KG1 (cell line): Measurements from ENCODE around the gene ANAPC5.
"Not testable (repeated sequence)": the region's sequence is repeated elsewhere in the genome, so short reads cannot be mapped to it uniquely, and the experiment has no call there.

Experiments used
- DNase-seq: peaks from one replicate; lab custom pipeline; 2025; lab: John Stamatoyannopoulos, UW

Gene ANAPC5, protein sequence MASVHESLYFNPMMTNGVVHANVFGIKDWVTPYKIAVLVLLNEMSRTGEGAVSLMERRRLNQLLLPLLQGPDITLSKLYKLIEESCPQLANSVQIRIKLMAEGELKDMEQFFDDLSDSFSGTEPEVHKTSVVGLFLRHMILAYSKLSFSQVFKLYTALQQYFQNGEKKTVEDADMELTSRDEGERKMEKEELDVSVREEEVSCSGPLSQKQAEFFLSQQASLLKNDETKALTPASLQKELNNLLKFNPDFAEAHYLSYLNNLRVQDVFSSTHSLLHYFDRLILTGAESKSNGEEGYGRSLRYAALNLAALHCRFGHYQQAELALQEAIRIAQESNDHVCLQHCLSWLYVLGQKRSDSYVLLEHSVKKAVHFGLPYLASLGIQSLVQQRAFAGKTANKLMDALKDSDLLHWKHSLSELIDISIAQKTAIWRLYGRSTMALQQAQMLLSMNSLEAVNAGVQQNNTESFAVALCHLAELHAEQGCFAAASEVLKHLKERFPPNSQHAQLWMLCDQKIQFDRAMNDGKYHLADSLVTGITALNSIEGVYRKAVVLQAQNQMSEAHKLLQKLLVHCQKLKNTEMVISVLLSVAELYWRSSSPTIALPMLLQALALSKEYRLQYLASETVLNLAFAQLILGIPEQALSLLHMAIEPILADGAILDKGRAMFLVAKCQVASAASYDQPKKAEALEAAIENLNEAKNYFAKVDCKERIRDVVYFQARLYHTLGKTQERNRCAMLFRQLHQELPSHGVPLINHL

DNA sequence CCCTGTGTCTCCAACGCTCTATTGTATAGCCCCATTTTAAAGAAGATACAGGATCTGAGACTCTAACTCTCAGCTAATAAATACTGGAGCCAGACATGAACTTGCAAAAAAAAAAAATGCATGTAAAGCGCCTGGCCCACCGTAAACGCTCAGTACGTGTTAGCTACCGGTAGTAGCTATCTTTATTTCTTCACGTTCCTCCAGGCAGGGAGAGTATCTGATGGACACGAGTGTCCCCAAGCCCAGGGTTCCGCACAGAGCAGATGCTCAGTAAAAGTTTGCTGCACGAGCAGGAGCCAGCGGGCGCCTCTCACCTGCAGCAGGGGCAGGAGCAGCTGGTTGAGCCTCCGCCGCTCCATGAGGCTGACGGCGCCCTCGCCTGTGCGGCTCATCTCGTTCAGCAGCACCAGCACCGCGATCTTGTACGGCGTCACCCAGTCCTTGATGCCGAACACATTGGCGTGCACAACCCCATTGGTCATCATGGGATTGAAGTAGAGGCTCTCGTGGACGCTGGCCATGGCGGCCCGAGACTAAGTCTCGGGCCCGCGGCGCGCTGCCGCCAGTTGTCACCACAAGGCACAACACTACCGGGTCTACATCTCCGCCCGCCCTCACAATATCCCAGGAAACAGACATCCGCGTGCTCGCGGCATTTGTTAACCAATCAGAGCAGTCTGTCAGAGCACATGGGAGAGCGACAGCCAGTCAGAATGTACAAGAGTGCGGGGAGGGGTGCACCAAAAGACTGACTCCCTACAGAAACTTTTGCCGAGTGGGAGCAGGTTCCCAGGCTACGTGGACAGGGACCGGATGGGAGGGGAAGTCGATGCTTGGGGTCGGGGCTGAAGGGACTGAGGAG is at the start of gene ANAPC5:
Gene ANAPC5 (minus strand): TSS at position 592 of the 862 bp plus-strand sequence. CDS start 71 bp downstream, at position 521.
- peak; percentile 95 for DNase-seq

DNA sequence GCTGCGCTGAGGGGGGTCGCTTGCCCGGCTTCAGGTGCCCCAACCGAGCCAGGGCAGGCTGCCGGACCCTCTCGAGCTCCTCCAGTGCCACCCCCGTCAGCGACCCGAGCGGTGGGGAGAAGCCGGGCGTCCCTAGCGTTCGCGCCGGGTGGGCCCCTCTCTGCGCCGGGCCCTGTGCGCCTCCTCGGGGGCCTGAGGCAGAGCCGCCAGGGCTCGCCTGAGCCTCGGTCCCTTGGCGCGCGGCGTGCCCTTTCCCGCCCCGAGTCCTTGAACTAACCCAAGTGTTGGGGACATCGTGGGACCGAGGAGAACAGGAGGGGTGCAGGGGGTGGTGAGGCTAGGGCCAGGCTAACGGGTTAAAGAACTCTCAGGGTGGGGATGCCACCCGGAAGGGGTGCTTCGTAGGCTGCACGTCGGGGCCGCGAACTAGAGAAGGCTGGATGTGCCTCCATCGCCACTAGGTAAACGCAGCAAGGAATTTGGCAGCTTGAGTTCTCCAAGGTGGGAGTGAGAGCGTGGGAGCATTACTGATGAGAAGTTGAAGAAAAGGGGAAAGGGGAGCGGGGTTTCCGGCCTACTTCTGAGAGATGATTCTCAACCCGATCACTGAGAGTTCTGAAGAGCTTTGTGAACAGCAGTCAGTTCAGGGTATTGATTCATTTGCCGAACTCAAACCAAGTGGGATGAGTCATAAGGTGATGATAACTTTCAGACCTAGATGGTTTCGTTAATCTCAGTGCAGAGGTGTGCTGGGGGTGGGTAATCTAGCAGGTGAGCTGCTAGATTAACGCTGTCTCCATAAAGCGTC is 48.3 kb upstream of the ANAPC5 start:
- DNase-seq: peak; percentile 71

DNA sequence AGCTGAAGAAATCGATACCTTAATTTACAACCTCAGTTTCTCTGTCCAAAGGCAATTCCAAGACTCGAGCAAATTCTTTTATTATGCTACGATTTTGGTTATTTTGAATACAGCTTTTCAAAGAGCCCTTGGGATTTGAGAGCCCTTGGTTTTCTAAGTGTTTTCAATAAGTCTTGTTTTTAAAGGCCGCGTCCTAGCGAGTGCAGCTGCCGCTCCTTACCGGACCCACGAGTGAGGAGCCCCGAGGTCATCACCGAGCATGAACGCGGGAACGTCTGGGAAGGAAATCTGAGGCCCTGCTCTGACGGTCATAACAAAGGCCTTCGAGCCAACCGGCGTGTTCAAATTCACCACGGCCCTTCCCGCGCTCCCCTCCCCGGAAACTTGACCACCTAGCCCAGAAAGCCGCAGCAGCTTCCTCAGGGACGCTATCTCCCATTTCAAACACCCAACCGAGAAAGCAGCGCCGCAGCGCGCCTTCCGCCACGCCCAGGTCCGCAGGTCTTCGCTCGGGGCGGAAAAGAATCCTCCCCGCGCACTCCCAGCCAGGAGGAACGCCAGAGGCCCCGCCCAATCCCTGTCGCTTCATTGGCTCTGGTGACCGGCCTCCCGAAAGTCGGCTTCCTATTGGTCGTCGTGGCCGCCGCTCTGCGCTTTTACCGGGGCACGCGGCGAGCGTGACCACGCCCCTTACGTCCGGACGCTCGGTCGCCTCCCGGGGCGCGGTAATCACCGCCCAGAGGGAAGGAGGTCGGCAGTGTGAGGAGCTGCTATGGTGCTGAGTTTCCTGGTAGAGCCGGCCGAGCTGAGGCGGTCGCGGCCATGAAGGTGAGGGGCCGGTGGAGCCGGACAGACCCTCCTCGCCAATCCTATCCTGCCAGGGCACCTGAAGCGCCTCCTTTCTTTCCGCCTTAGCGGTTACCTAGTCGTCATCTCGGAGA is 47.5 kb upstream of the ANAPC5 start, which contains the start of gene RNF34:
Gene RNF34 (plus strand): TSS at position 728 of the 941 bp plus-strand sequence. CDS start 95 bp downstream, at position 823.
- DNase-seq: peak; percentile 95

DNA sequence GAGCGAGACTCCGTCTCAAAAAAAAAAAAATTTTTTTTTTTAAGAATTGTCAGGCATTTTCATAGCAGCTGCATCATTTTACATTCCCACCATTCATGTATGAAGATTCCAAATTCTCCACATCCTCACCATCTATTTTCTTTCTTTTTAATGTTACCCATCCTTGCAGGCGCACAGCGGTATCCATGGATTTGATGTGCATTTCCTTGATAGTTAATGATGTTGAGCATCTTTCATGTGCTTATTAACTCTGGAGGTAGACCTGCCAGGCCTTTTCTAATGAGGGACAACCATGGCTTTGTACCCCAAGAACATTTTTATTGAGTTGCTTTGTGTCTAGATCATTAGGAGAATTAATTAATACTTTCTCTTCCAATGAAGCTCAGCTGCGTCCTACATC is 46.1 kb upstream of the ANAPC5 start:
- DNase-seq: no peak

DNA sequence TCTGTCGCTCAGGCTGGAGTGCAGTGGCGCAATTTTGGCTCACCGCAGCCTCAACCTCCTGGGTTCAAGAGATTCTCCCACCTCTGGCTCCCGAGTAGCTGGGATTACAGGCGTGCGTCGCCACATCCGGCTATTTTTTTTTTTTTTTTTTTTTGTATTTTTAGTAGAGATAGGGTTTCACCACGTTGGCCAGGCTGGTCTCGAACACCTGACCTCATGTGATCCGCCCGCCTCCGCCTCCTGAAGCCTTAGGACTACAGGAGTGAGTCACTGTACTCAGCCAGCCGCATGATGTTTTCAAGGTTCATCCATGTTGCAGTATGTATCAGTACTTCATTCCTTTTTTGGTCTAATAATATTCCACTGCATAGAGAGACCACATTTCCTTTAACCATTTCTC is 45.3 kb upstream of the ANAPC5 start:
- no peak for DNase-seq

DNA sequence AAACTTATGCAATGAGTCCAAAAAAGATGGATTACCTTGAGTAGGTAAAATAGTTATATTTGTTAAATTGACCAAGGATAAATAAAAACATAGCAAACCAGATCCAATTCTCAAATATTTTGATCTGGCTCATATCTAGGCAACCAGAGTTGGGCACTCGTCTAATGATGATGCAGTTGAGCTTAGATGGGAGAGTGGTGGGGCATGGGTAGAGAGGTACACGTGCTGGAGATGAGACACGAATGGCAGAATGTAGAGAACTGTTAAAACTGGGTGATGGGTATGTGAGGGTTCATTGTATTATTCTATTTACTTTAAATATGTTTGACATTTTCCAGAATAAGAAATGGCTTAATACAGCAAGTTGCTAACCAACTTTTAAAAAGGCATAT is 40.1 kb upstream of the ANAPC5 start:
- no peak for DNase-seq

DNA sequence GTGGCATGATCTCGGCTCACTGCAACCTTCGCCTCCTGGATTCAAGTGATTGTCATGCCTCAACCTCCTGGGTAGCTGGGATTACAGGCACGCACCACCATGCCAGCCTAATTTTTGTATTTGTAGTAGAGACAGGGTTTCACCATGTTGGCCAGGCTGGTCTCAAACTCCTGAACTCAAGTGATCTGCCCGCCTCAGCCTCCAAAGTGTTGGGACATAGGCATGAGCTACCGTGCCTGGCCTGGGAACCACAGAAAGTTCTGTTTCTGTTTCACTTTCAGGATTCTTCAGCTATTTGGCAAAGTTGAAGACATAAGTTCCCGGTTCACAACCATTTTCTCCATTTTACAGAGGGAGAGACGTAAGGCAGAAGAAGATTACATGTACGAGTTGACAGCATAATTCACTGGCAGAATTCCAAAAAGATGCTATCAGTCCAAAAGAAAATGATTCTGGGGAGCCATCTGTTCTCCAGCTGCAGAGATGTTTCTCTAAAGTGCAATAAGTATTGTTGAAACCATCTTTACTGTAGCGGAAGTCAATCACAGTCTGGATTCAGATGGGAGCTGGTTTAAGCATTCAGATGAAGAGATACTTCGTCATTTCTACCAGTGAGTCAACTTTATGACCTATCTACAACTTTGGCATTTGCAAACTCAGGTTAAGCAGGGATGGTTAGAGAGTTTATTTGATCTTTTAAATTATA is 39.6 kb upstream of the ANAPC5 start:
- no peak for DNase-seq

DNA sequence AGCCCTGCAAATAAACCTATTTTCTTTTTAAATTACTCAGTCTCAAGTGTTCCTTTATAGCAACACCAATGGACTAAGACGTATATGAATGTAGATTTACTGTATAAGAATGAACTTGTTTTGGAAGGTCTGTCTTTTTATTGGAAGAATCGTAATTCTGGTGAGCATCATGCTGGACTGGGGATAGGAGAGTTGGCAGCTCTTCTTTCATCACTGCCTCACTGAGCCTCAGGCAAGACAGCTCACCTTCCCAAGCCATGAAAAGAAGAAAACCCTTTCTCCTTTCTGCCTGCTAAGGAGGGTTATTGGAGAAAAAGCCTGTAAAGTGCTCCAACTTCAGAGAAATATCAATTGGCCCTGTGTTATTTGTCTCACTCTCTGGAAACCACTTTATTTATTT is 38.6 kb upstream of the ANAPC5 start:
- DNase-seq: no peak

DNA sequence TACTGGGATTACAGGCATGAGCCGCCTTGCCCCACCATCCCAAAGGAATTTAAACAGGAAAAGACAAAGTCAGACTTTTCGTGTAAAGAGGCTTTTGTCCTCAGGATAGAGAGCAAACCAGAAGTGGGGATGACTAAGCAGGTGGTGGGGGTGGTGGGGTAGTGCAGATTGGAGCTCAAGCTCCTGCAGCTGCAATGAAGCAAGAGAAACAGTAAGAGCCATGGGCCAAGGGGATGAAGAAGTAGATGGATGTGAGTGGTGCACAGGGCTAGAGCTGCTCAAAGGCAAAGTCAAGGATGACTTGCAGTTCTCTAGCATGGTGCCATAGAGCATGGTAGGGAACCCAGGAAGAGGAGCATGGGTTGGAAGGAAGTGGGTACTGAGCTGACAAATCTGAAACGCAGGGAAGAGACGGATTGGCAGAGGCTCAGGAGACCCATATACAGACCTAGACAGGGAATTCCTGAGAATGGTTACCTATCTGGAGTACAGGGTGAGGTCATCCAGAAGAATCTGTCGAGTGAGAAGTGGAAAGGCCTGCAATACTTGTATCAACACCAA is 36.3 kb upstream of the ANAPC5 start:
- DNase-seq: no peak

DNA sequence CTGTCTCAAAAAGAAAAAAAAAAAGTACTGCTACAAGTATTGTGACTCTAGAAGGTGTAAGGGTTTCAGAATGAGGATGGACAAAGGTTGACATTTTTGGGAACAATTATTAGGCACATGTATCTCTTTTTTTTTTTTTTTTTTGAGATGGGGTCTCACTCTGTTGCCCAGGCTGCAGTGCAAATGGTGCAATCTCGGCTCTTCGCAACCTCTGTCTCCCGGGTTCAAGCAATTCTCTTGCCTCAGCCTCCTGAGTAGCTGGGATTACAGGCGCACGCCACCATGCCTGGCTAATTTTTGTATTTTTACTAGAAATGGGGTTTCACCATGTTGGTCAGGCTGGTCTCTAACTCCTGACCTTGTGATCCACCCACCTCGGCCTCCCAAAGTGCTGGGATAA is 32.7 kb upstream of the ANAPC5 start:
- DNase-seq: not testable (repeated sequence)

DNA sequence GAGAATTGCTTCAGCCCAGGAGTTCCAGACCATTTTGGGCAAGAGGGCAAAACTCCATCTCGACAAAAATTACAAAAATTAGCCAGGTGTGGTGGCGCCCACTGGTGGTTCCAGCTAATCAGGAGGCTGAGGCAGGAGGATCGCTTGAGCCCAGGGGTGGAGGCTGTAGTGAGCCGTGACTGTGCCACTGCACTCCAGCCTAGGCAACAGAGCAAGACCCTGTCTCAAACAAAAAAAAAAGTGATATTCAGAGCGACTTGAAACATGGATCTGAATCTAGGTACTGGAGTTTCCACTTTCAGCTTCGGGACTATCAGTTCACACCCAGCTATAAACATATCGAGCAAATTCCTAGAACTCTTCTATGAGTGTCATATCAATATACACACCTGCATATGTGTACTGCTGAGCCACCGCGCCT is 31.4 kb upstream of the ANAPC5 start:
- no peak for DNase-seq

DNA sequence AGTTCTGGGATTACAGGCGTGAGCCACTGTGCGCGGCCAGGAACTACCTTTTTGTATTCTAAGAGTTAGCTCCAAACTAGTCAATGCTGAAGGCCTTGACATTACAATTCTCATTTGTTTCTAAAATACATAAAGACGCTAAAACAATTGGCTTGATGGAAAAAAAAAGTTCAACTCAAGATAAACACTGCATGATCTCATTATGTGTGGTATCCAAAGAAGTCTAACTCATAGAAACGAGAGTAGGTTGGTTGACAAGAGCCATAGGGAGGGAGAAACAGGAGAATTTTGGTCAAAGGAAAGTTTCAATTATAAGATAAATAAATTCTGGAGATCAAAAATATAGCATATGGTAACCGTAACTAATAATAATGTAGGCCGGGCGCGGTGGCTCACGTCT is 27.7 kb upstream of the ANAPC5 start:
- no peak for DNase-seq

DNA sequence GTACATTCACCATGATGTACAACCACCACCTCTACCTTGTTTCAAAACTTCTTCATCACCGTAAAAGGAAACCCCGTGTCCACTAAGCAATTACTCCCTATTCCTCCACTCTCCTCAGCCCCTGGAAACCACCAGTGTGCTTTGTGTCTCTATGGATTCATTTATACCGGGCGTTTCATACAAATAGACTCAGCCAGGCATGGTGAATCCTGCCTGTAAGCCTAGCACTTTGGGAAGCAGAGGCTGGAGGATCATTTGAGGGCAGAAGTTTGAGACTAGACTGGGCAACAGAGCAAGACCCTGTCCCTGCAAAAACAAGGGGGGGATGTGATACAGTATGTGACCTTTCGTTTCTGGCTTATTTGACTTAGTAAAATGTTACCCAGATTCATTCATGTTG is 26.5 kb upstream of the ANAPC5 start:
- no peak for DNase-seq

DNA sequence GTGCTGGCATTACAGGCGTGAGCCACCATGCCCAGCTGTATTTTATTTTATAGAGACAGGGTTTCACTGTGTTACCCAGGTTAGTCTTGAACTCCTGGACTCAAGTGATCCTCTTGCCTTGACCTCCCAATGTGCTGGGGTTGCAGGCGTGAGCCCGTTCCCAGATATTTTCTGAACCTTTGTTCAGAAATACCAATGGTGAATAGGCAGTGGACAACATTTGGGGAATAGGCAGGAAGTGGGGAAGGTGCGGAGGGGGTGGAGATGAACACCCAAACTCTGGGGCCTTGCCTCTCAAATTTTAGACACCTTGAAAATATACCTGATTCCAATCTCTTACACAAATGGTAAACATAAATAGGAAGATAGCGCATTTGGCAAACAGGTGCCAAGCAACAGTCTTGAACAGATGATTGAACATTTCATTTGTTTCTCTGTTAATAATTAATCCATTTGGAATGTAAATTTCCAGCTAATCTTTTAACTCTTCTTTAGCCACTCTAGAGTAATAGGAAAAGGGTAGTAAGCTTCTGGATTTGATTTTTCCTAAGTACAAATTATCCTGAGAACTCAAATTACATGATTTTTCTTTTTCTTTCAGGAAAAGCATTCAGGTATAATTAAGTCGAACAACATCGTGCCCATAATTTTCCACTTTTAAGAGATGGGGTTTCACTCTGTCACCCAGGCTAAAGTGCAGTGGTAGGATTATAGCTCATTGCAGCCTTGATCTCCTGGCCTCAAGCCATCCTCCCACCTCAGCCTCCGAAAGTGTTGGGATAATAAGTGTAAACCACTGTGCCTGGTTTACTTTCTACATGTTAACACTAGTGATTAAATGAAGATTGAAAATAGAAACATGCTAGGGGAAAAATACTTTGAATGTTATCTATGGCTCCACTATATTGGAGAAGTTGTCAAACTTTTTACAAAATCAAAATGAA is 24.8 kb upstream of the ANAPC5 start:
- no peak for DNase-seq

DNA sequence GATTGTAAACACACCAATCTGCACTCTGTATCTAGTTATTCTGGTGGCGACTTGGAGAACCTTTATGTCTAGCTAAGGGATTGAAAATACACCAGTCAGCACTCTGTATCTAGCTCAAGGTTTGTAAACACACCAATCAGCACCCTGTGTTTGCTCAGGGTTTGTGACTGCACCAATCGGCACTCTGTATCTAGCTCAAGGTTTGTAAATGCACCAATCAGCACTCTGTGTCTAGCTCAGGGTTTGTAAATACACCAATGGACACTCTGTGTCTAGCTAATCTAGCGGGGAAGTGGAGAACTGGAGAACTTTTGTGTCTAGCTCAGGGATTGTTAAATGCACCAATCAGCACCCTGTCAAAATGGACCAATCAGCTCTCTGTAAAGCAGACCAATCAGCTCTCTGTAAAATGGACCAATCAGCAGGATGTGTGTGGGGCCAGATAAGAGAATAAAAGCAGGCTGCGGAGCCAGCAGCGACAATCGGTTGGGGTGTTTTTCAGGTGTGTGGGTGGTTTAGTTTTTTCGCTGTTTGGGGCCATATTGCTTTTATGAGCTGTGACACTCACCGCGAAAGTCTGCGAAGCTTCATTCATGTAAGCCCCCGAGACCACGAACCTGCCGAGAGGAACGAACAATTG is 22.9 kb upstream of the ANAPC5 start:
- not testable (repeated sequence) for DNase-seq

DNA sequence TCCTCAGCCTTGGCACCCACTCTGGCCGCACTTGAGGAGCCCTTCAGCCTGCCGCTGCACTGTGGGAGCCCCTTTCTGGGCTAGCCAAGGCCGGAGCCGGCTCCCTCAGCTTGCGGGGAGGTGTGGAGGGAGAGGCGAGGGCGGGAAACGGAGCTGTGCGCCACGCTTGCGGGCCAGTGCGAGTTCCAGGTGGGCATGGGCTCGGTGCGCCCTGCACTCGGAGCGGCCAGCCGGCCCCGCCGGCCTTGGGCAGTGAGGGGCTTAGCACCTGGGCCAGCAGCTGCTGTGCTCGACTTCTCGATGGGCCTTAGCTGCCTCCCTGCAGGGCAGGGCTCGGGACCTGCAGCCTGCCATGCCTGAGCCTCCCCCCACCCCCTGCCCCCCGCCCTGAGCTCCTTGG is 22.1 kb upstream of the ANAPC5 start:
- not testable (repeated sequence) for DNase-seq

DNA sequence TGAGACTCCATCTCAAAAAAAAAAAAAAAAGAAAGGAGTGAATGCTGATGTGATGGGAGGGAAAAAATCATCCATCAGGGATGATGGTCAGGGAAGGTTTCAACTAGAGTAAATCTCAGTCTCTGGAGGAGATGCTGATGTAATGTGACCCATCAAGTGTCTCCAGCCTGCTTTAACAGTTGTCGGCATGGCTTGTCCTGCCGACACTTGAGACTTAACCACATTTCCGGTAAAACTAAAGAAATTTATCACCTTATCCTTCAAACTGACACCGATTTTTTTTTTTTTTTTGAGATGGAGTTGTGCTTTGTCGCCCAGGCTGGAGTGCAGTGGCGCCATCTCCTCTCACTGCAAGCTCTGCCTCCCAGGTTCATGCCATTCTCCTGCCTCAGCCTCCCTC is 21.5 kb upstream of the ANAPC5 start:
- no peak for DNase-seq

DNA sequence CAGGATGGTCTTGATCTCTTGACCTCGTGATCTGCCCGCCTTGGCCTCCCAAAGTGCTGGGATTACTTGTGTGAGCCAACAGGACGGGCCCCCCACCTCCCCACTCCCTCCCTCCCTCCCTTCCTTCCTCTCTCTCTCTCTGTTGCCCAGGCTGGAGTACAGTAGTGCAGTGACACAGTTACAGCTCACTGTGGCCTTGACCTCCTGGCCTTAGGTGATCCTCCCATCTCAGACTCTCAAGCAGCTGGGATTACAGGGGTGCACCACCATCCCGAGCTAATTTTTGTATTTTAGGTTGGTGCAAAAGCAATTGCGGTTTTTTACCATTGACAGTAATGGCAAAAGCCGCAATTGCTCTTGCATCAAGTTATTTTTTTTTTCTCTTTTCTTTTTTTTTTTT is 19.2 kb upstream of the ANAPC5 start:
- DNase-seq: no peak
